ENCODE data around the gene HTRA1.

HTRA1 gene

DNA sequence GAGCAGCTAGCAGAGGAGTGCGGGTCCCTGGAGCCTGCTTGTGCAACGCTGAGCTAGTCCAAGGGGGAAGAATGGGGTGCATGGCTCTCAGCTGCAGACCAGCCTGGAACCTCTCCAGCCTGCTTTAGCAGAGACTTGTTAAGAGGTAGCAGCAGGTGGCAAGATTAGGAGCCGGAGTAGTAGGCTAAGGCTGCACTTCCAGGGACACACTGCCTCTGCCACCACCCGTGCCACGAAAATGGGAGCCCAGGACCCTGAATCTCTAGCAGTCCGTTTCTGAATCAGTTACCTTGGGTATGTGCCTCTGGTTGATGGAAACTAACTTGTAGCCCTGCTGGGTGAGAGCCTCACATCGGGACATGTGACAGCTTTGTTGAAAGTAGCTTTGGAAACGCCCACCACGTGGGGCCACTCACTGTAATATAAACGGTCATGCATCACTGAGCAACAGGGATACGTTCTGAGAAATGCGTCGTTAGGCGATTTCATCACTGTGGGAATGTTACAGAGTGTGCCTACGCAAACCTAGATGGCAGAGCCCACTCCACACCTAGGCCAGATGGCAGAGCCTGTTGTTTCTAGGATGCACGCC lies 25.9 kb downstream of the HTRA1 start:
- H3K4me1 ChIP-seq (ENCODE audit: insufficient read depth, low read length, severe bottlenecking), result no peaks in the 10 kb centered on the region
- H3K27ac ChIP-seq (ENCODE audit: low read depth, low read length, poor library complexity, severe bottlenecking), result no peak overlapping the region
- H3K79me2 ChIP-seq (ENCODE audit: insufficient read depth, low read length), result no peaks in the 10 kb centered on the region
- H3K9ac ChIP-seq (ENCODE audit: low read length), result no peak overlapping the region
- H3K4me2 ChIP-seq (ENCODE audit: low read length), result no peak overlapping the region
- H2AFZ ChIP-seq (ENCODE audit: low read length), result no peak overlapping the region
- no peaks in the 10 kb centered on the region for H4K20me1 ChIP-seq (ENCODE audit: insufficient read depth, low read length)
- no peaks in the 10 kb centered on the region for H3K36me3 ChIP-seq (ENCODE audit: insufficient read depth, low read length)
- no peak overlapping the region for H3K4me3 ChIP-seq (ENCODE audit: low read depth, low read length, poor library complexity, severe bottlenecking)
- H3K9me3 ChIP-seq (ENCODE audit: low read length), result no peaks in the 10 kb centered on the region
- H3F3A ChIP-seq (ENCODE audit: insufficient read depth, low read length), result no peaks in the 10 kb centered on the region
- TF ChIP-seq EZH2 (IDR thresholded peaks at IDR 0.05; ENCODE audit: borderline replicate concordance, low read length), result no peak
- TF ChIP-seq, protein P1, sequence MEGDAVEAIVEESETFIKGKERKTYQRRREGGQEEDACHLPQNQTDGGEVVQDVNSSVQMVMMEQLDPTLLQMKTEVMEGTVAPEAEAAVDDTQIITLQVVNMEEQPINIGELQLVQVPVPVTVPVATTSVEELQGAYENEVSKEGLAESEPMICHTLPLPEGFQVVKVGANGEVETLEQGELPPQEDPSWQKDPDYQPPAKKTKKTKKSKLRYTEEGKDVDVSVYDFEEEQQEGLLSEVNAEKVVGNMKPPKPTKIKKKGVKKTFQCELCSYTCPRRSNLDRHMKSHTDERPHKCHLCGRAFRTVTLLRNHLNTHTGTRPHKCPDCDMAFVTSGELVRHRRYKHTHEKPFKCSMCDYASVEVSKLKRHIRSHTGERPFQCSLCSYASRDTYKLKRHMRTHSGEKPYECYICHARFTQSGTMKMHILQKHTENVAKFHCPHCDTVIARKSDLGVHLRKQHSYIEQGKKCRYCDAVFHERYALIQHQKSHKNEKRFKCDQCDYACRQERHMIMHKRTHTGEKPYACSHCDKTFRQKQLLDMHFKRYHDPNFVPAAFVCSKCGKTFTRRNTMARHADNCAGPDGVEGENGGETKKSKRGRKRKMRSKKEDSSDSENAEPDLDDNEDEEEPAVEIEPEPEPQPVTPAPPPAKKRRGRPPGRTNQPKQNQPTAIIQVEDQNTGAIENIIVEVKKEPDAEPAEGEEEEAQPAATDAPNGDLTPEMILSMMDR (IDR thresholded peaks at IDR 0.05; ENCODE audit: low read length), result no peak
- H3K9me2 ChIP-seq (ENCODE audit: low read depth, low read length), result no peaks in the 10 kb centered on the region
- H3K27me3 ChIP-seq (ENCODE audit: insufficient read depth, low read length), result 0 out of 2 replicates have a peak, but pooled peaks cover 3% of the 10 kb centered on the region

DNA sequence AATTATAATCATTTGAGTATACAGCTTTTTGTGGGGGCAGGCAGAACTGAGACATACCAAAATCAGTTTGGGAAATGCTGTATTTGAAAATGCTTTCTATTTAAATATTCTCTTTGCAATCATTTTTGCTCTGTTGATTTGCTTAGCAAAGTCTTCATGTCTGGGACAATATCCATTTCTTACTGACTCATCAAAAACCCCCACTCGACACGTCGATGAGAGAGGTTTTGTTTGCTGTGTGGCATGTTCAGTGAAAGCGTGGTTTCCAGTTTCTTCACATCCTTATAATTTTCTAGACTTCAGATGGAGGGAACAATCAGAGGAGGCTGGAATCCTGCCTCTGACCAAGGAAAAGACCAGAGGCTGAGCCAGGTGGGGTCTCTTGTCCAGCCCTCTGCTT lies 28.9 kb downstream of the HTRA1 start:
- H3K79me2 ChIP-seq (ENCODE audit: insufficient read depth, low read length), result no peaks in the 10 kb centered on the region
- H3K4me2 ChIP-seq (ENCODE audit: low read length), result no peak overlapping the region
- no peak overlapping the region for H3K9ac ChIP-seq (ENCODE audit: low read length)
- no peaks in the 10 kb centered on the region; the same call in 1 of the 2 replicates for H3K27me3 ChIP-seq (ENCODE audit: insufficient read depth, low read length)
- H3K27ac ChIP-seq (ENCODE audit: low read depth, low read length, poor library complexity, severe bottlenecking), result no peak overlapping the region
- no peaks in the 10 kb centered on the region for H4K20me1 ChIP-seq (ENCODE audit: insufficient read depth, low read length)
- H3K4me3 ChIP-seq (ENCODE audit: low read depth, low read length, poor library complexity, severe bottlenecking), result no peak overlapping the region
- no peaks in the 10 kb centered on the region for H3K9me3 ChIP-seq (ENCODE audit: low read length)
- no peaks in the 10 kb centered on the region for H3F3A ChIP-seq (ENCODE audit: insufficient read depth, low read length)
- no peaks in the 10 kb centered on the region for H3K4me1 ChIP-seq (ENCODE audit: insufficient read depth, low read length, severe bottlenecking)
- no peaks in the 10 kb centered on the region for H3K9me2 ChIP-seq (ENCODE audit: low read depth, low read length)
- no peaks in the 10 kb centered on the region for H3K36me3 ChIP-seq (ENCODE audit: insufficient read depth, low read length)
- no peak overlapping the region for H2AFZ ChIP-seq (ENCODE audit: low read length)
- TF ChIP-seq EZH2 (IDR thresholded peaks at IDR 0.05; ENCODE audit: borderline replicate concordance, low read length), result no peak
- TF ChIP-seq, protein P1 (IDR thresholded peaks at IDR 0.05; ENCODE audit: low read length), result no peak

- H3K9ac ChIP-seq (ENCODE audit: low read length), result no peak overlapping the region
- no peaks in the 10 kb centered on the region for H3K4me1 ChIP-seq (ENCODE audit: insufficient read depth, low read length, severe bottlenecking)
- TF ChIP-seq, protein P1 (IDR thresholded peaks at IDR 0.05; ENCODE audit: low read length), result no peak
- no peak for TF ChIP-seq EZH2 (IDR thresholded peaks at IDR 0.05; ENCODE audit: borderline replicate concordance, low read length)
- H3F3A ChIP-seq (ENCODE audit: insufficient read depth, low read length), result no peaks in the 10 kb centered on the region
- H2AFZ ChIP-seq (ENCODE audit: low read length), result no peak overlapping the region
- no peaks in the 10 kb centered on the region for H3K9me2 ChIP-seq (ENCODE audit: low read depth, low read length)
- H3K9me3 ChIP-seq (ENCODE audit: low read length), result no peaks in the 10 kb centered on the region
- H3K27me3 ChIP-seq (ENCODE audit: insufficient read depth, low read length), result no peaks in the 10 kb centered on the region; the same call in 1 of the 2 replicates
- H3K36me3 ChIP-seq (ENCODE audit: insufficient read depth, low read length), result no peaks in the 10 kb centered on the region
- H3K4me3 ChIP-seq (ENCODE audit: low read depth, low read length, poor library complexity, severe bottlenecking), result no peak overlapping the region
- no peak overlapping the region for H3K4me2 ChIP-seq (ENCODE audit: low read length)
- H3K27ac ChIP-seq (ENCODE audit: low read depth, low read length, poor library complexity, severe bottlenecking), result no peak overlapping the region
- H3K79me2 ChIP-seq (ENCODE audit: insufficient read depth, low read length), result no peaks in the 10 kb centered on the region
- no peaks in the 10 kb centered on the region for H4K20me1 ChIP-seq (ENCODE audit: insufficient read depth, low read length)
Observed at GRCh38 chr10:122490786-122491680, 29.7 kb downstream of the HTRA1 start.
